Testis (tissue), 3 donors: Measurements from ENCODE around the gene NPL. TPM values are rescaled to one million over a fixed set of nuclear protein-coding genes. Genes with fewer than 3 reads are reported as not detected.

Source experiments
- DNase-seq: peaks from one replicate; pipeline ENCODE4 v3.0.0-alpha.2; 2019
- H3K27ac ChIP-seq, 2 donors: fragments of 200-600 bp; sonication (generic); one replicate each; pipeline ENCODE4 v1.5.1; 2019
- H3K27me3 ChIP-seq: fragments of 200-600 bp; sonication (generic); one replicate; pipeline ENCODE4 v1.5.1; 2019
- H3K36me3 ChIP-seq: fragments of 200-600 bp; sonication (generic); one replicate; pipeline ENCODE4 v1.5.1; 2017; ENCODE audit warnings: low read depth; ENCODE audit errors: missing control alignments
- H3K4me1 ChIP-seq: fragments of 200-600 bp; sonication (generic); one replicate; pipeline ENCODE4 v1.5.1; 2019
- H3K4me3 ChIP-seq, 2 donors: fragments of 200-600 bp; sonication (generic); one replicate each; pipeline ENCODE4 v1.5.1; 2017 to 2019
- H3K9me3 ChIP-seq: fragments of 200-600 bp; sonication (generic); one replicate; pipeline ENCODE4 v1.5.1; 2017
- CTCF ChIP-seq, 3 experiments: fragments of 450-650 bp in 2 of 3; fragments of 200-600 bp in 1 of 3; sonication (generic) in 1 of 3; IDR thresholded peaks; one replicate each; pipeline ENCODE4 v1.5.1; 2016 to 2019; ENCODE audit warnings: antibody characterized with exemption in 3 of 3, mild to moderate bottlenecking in 2 of 3, moderate library complexity in 1 of 3
- POLR2A ChIP-seq: fragments of 450-650 bp; IDR thresholded peaks from one replicate; pipeline ENCODE4 v1.6.1; 2017; ENCODE audit warnings: antibody characterized with exemption, mild to moderate bottlenecking, moderate library complexity
- WGBS, 2 donors: methylation state at CpG; one replicate each; pipeline ENCODE4 v1.1.5; 2018; 5-methylcytosine and 5-hydroxymethylcytosine counted together
- intact Hi-C: fragments of 100-400 bp; cut with DNase I; formaldehyde crosslinking; loops from one replicate; pipeline ENCODE4 v1.15.1; 2023; ENCODE audit warnings: low total_unique reads
- polyA plus RNA-seq: library from polyadenylated mRNA; stranded (reverse); fragments of 350-450 nt; fragmentation: Illumina TruSeq; extraction: RNeasy Lipid Tissue Mini Kit (QIAGEN cat#74804); gene quantifications from one replicate; pipeline ENCODE4 v1.2.3, GENCODE V29; 2014; ENCODE audit warnings: low read depth, low replicate concordance; ENCODE audit not compliant: insufficient read depth
- total RNA-seq, 2 donors: library from RNA; depleted of rRNA; stranded (reverse); fragments of >200 nt; gene quantifications; one replicate each; pipeline ENCODE4 v1.2.3, GENCODE V29; 2016

Gene NPL
- total and polyA plus RNA-seq, 3 donors from 2014 or later: 11.1 to 22.5 (median 21.6) TPM

- H3K27me3 ChIP-seq: no peaks in the 10 kb centered on the region
- H3K36me3 ChIP-seq: no peaks in the 10 kb centered on the region
- no peak overlapping the region for H3K27ac ChIP-seq
- no peak for TF ChIP-seq POLR2A
- TF ChIP-seq CTCF (IDR thresholded peaks at IDR 0.05): no peak
- no peak for DNase-seq
- no peak overlapping the region for H3K4me3 ChIP-seq
- H3K9me3 ChIP-seq: no peaks in the 10 kb centered on the region
- no peaks in the 10 kb centered on the region for H3K4me1 ChIP-seq
- intact Hi-C loops: no loop called here
- 71 to 72% methylated on average over 7 of the region's 7 CpGs for WGBS, 2 donors
Measured at GRCh38 chr1:182754087-182754486, 35.5 kb upstream of the NPL start.

GRCh38 chr1:182754543-182755314, 34.8 kb upstream of the NPL start:
- intact Hi-C loops: no loop called here

GRCh38 chr1:182755632-182756031, 33.9 kb upstream of the NPL start:
- H3K4me1 ChIP-seq: no peaks in the 10 kb centered on the region
- no peaks in the 10 kb centered on the region for H3K36me3 ChIP-seq
- H3K9me3 ChIP-seq: no peaks in the 10 kb centered on the region
- H3K4me3 ChIP-seq: no peak overlapping the region
- no peaks in the 10 kb centered on the region for H3K27me3 ChIP-seq
- no peak for DNase-seq
- no peak overlapping the region for H3K27ac ChIP-seq
- intact Hi-C loops: no loop called here
- no peak for TF ChIP-seq CTCF (IDR thresholded peaks at IDR 0.05)
- TF ChIP-seq POLR2A: no peak

More at GRCh38 chr1:182754543-182755314, 34.8 kb upstream of the NPL start:
- no peaks in the 10 kb centered on the region for H3K4me1 ChIP-seq
- no peaks in the 10 kb centered on the region for H3K36me3 ChIP-seq
- WGBS, 2 donors: 61 to 78% methylated on average over 4 of the region's 4 CpGs
- no peaks in the 10 kb centered on the region for H3K27me3 ChIP-seq
- DNase-seq: no peak
- no peak overlapping the region for H3K4me3 ChIP-seq
- TF ChIP-seq POLR2A (no peak), CTCF (IDR thresholded peaks at IDR 0.05) (no peak)
- no peak overlapping the region for H3K27ac ChIP-seq
- no peaks in the 10 kb centered on the region for H3K9me3 ChIP-seq

- Histone ChIP-seq H3K27ac (no peak overlapping the region), H3K27me3 (no peaks in the 10 kb centered on the region), H3K4me1 (no peaks in the 10 kb centered on the region), H3K9me3 (no peaks in the 10 kb centered on the region), H3K4me3 (no peak overlapping the region), H3K36me3 (no peaks in the 10 kb centered on the region)
- no peak for DNase-seq
- TF ChIP-seq CTCF (IDR thresholded peaks at IDR 0.05) (no peak), POLR2A (no peak)
- intact Hi-C loops: no loop called here
Measured at GRCh38 chr1:182756423-182756822, 33.1 kb upstream of the NPL start.
